Duodenal mucosa (tissue), 2 donors: ENCODE measurements around the gene EVPLL.
"Not testable (repeated sequence)": the region's sequence is repeated elsewhere in the genome, so short reads cannot be mapped to it uniquely, and the experiment has no call there.

Experiments used
- H3K27ac ChIP-seq: one replicate; pipeline ENCODE4 v1.7.0; 2013; ENCODE audit warnings: low read depth, low read length
- H3K27me3 ChIP-seq, 2 donors: one replicate each; pipeline ENCODE4 v1.7.0; 2013; ENCODE audit warnings: low read length in 2 of 2, control low read depth in 1 of 2; ENCODE audit not compliant: insufficient read depth in 2 of 2, control insufficient read depth in 1 of 2
- H3K36me3 ChIP-seq, 2 donors: one replicate each; pipeline ENCODE4 v1.7.0; 2013; ENCODE audit warnings: low read length in 2 of 2, control low read depth in 1 of 2; ENCODE audit not compliant: insufficient read depth in 2 of 2, control insufficient read depth in 1 of 2
- H3K4me1 ChIP-seq, 2 donors: one replicate each; pipeline ENCODE4 v1.7.0; 2013; ENCODE audit warnings: low read length in 2 of 2, control low read depth in 1 of 2; ENCODE audit not compliant: insufficient read depth in 2 of 2, control insufficient read depth in 1 of 2
- H3K4me3 ChIP-seq, 2 donors: one replicate each; pipeline ENCODE4 v1.7.0; 2013; ENCODE audit warnings: low read length in 2 of 2, low read depth in 1 of 2
- H3K9ac ChIP-seq, 2 donors: one replicate each; pipeline ENCODE4 v1.7.0; 2013; ENCODE audit warnings: low read length in 2 of 2, low read depth in 1 of 2
- H3K9me3 ChIP-seq, 2 donors: one replicate each; pipeline ENCODE4 v1.7.0; 2013; ENCODE audit warnings: low read length in 2 of 2, control low read depth in 1 of 2; ENCODE audit not compliant: control insufficient read depth in 1 of 2

EVPLL gene

DNA sequence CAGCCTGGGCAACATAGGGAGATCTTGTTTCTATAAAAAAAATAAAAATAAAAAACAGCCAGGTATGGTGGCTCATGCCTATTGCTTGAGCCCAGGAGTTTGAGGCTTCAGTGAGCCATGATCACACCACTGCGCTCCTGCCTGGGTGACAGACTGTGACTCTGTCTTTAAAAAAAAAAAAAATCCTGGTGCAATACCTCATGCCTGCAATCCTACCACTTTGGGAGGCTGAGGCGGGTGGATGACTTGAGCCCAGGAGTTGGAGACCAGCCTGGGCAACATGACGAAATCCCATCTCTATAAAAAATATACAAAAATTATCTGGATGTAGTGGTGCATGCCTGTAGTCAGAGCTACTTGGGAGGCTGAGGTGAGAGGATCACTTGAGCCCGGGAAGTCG lies 1.0 kb downstream of the EVPLL start:
- not testable (repeated sequence) for H3K4me3 ChIP-seq, H3K27ac ChIP-seq, H3K9me3 ChIP-seq, H3K9ac ChIP-seq, H3K27me3 ChIP-seq, H3K36me3 ChIP-seq
- H3K4me1 ChIP-seq = peaks cover 0 to 22% of the 10 kb centered on the region in 2 donors

DNA sequence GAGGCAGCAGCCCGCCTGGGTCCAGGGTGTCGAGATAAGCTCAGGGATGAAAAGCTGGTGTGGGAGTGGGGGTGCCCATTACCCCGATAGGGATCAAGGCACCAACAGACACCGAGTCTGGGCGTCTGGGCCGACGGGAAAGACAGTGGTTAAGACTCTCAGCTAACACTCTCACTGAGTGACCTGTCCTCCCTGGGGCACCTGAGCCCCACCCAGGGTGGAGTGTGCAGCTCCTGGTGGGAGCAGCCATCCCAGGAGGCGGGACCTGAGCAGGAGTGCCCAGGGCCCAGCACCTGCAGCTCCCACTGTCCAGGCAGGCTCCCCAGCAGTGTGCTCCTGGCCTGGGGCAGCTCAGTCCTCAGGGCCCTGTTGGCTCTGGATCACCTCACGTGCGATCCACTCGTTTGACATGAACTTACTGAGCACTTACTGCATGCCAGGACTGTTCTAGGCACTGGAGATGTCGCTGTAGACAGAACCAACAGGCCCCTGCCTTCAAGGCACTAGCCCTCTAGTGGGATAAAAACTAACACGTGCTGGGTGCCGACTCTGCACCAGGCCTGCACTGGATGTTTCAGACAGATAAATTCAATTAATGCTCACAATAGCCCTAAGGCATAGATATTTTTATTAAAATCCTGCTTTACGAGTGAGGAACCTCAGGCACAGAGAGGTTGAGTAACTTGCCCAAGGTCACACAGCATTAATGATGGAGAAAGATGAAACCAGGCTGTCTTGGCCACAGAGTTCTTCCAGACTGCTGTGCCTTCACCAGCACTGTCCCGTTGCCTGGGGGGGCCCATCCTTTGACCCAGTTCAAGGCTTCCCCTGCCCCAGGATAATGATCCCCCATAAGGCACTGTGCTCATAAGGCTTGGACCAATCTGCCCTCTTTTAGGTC lies 1.9 kb downstream of the EVPLL start:
- peaks cover 0 to 5% of the 10 kb centered on the region in 2 donors for H3K9me3 ChIP-seq
- H3K4me3 ChIP-seq = no peak overlapping the region
- H3K9ac ChIP-seq = no peak overlapping the region
- H3K36me3 ChIP-seq = no peaks in the 10 kb centered on the region
- H3K4me1 ChIP-seq = peaks cover 0 to 22% of the 10 kb centered on the region in 2 donors
- H3K27ac ChIP-seq = no peak overlapping the region
- H3K27me3 ChIP-seq = peaks cover 0 to 7% of the 10 kb centered on the region in 2 donors

DNA sequence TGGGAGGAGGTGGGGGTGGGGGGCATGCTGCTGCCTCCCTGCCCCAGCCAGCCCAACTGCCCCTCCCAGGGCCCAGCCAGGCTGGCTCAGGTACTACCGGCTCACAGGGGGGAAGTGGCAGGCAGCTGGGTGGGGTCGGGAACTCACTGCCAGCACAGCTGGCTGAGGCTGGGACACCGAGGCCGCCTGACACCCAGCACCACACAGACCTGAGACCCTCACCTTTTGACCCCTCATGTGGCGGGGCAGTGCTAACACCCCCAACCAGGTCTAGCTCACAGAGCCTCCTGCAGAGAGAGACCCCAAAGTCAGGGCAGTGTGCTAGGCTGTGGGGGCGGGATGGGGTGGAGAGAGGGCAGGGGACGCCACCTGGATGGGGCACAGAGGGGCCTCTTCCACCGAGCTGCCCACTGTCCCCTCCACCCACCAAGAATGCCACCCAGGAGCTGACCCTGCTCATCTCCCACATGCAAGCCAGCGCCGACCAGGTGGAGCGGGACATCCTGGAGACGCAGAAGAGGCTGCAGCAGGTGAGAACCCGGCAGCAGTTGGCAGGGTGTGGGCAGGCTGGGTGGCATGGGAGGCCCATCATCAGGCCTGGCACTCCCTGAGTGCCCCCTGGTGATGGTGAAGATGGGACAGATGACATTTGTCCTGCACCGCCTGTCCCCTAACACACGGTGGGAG lies 3.0 kb downstream of the EVPLL start:
- H3K4me1 ChIP-seq = peaks cover 0 to 22% of the 10 kb centered on the region in 2 donors
- H3K9ac ChIP-seq = no peak overlapping the region
- H3K4me3 ChIP-seq = no peak overlapping the region
- H3K36me3 ChIP-seq = no peaks in the 10 kb centered on the region
- no peaks in the 10 kb centered on the region for H3K9me3 ChIP-seq
- no peak overlapping the region for H3K27ac ChIP-seq
- peaks cover 0 to 7% of the 10 kb centered on the region in 2 donors for H3K27me3 ChIP-seq

DNA sequence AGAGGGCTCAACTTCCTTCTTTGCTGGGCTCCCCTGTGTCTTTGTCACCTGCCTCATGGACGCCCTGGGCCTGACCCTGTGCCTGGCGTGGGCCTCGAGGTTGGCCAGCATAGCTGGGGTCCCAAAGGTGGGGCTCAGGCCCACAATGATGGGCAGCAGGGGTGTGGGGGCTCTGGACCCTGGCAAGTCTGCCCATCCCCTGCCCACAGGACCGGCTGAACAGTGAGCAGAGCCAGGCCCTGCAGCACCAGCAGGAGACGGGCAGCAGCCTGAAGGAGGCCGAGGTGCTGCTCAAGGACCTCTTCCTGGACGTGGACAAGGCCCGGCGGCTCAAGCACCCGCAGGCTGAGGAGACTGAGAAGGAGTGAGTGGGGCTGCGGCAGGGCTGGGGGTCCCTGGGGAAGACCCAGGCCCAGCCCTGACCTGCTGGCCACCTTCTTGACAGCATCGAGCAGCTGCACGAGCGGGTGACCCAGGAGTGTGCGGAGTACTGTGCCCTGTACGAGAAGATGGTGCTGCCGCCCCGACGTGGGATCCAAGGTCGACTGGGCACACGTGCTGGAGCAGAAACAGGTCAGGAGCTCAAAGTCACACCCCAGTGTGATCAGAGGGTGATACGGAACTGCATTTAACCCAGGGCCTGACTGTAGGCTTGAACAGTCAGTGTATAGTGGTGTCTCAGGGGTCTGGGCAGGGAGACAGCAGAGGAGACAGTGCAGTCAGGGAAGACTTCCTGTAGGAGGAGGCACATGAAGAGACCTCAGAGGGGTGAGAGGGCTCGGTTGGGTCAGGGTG lies 3.8 kb downstream of the EVPLL start:
- Histone ChIP-seq H3K9me3 (no peaks in the 10 kb centered on the region), H3K27me3 (peaks cover 0 to 7% of the 10 kb centered on the region in 2 donors), H3K4me1 (peaks cover 0 to 22% of the 10 kb centered on the region in 2 donors), H3K36me3 (no peaks in the 10 kb centered on the region), H3K4me3 (no peak overlapping the region), H3K27ac (no peak overlapping the region), H3K9ac (no peak overlapping the region)

DNA sequence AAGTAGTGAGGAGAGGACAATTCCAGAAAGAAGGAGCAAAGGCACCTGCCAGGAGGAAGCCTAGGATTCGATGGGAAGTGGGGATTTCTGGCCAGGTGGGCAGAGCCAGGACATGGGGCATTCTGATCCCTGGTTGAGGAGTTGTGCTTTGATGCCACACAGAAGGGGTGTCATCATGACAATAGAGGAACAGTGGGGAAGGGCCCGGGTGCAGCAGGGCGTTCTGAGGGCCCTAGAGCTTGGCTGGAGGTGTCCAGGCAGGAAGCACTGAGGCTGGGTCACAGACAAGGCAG lies 4.3 kb downstream of the EVPLL start:
- no peak overlapping the region for H3K27ac ChIP-seq
- H3K27me3 ChIP-seq = peaks cover 0 to 7% of the 10 kb centered on the region in 2 donors
- H3K4me3 ChIP-seq = no peak overlapping the region
- H3K4me1 ChIP-seq = peaks cover 0 to 22% of the 10 kb centered on the region in 2 donors
- no peaks in the 10 kb centered on the region for H3K9me3 ChIP-seq
- H3K36me3 ChIP-seq = no peaks in the 10 kb centered on the region
- H3K9ac ChIP-seq = no peak overlapping the region

DNA sequence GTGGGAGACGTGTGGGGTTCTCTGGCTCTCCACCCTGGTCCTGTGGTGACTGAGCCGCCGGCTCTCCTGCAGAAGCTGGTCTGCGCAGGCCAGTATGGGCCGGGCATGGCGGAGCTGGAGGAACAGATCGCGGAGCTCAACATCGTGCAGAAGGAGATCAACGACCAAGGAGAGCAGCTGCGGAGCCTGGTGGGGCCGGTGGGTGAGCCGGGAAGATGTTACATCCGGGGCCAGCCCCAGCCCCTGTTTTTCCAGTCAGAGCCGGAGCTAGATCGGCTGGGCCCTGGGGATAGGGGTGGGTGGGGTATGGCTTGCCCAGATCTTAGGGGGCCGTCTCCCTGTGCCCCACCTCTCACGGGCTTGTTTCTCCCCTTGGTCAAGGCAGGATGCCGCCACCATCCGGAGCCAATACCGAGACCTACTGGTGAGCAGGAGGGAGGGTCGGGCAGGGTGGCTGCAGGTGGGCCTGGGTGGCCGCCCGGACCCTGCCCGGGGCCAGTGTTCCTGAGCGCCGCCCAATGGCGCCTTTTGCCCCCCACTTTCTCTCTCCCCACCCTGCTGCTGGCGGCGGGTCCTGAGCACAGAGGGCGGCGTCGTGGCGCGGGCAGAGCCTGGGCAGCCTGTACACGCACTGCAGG lies 5.0 kb downstream of the EVPLL start:
- Histone ChIP-seq H3K9ac (no peak overlapping the region), H3K4me3 (no peak overlapping the region), H3K27me3 (peaks cover 0 to 7% of the 10 kb centered on the region in 2 donors), H3K36me3 (no peaks in the 10 kb centered on the region), H3K9me3 (no peaks in the 10 kb centered on the region), H3K4me1 (peaks cover 0 to 17% of the 10 kb centered on the region in 2 donors), H3K27ac (no peak overlapping the region)

DNA sequence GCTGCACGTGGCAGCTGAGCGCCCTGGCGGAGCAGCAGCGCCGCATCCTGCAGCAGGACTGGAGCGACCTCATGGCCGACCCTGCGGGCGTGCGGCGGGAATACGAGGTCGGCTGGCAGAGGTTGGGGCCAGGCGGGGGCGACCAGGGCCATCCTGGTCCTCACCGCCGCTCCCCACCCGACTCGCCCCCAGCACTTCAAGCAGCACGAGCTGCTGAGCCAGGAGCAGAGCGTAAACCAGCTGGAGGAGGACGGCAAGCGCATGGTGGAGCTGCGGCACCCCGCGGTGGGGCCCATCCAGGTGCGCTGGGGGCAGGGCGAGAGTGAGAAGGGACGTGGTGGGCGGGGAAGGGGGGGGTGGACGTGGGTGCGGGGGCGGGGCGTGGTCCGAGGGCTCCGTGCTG lies 5.5 kb downstream of the EVPLL start:
- not testable (repeated sequence) for H3K36me3 ChIP-seq, H3K27me3 ChIP-seq, H3K27ac ChIP-seq, H3K4me3 ChIP-seq, H3K9me3 ChIP-seq, H3K9ac ChIP-seq
- peaks cover 0 to 12% of the 10 kb centered on the region in 2 donors for H3K4me1 ChIP-seq

DNA sequence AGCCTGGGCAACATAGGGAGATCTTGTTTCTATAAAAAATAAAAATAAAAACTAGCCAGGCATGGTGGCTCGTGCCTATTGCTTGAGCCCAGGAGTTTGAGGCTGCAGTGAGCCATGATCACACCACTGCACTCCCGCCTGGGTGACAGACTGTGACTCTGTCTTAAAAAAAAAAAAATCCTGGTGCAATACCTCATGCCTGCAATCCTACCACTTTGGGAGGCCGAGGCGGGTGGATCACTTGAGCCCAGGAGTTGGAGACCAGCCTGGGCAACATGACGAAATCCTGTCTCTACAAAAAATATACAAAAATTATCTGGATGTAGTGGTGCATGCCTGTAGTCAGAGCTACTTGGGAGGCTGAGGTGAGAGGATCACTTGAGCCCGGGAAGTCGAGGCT lies 6.7 kb downstream of the EVPLL start:
- not testable (repeated sequence) for H3K9ac ChIP-seq, H3K27me3 ChIP-seq, H3K27ac ChIP-seq, H3K4me3 ChIP-seq, H3K4me1 ChIP-seq, H3K36me3 ChIP-seq, H3K9me3 ChIP-seq

DNA sequence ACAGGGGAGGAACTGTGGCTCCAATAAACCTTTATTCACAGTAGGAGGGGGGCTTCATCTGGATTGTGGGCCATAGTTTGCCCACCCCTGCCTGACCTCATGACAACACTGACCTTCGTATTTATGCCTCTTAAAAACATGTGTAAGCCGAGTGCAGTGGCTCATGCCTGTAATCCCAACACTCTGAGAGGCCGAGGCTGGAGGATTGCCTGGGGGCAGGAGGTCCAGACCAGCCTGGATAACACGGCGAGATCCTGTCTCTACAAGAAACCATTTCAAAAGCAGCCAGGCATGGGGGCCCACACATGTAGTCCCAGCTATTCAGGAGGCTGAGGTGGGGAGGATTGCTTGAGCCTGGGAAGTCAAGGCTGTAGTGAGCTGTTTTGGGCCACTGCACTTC lies 10.0 kb downstream of the EVPLL start:
- H3K27me3 ChIP-seq, H3K27ac ChIP-seq, H3K36me3 ChIP-seq, H3K4me3 ChIP-seq, H3K4me1 ChIP-seq, H3K9ac ChIP-seq, H3K9me3 ChIP-seq: not testable (repeated sequence)

DNA sequence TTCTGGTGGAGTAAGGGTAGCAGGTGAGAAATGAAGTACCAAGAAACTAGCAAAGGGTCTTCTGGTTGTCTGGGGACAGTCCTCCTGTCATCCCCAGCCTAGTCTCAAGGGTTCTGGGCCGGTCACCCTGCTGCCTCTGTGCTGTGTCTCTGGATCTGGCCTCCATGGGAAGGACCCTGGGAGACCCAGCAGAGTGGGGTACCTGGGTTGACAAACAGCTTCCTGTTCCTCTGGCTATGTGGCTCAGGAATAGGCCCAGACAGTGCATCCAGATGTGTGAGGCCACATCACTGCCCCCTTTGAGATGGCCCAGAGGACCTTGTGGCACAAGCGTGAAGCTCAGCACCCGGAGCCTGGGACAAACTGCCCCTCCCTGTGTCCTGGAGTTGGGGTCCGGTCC lies 10.7 kb downstream of the EVPLL start:
- not testable (repeated sequence) for H3K27me3 ChIP-seq, H3K4me3 ChIP-seq, H3K27ac ChIP-seq, H3K9me3 ChIP-seq, H3K9ac ChIP-seq, H3K4me1 ChIP-seq, H3K36me3 ChIP-seq
